GM12873 (cell line): Measurements from ENCODE around the gene APOC4.

Source experiments
- TF ChIP-seq, protein P1 (sequence below): IDR thresholded peaks from 2 replicates; pipeline ENCODE4 v1.5.1; 2012; ENCODE audit warnings: low read depth, mild to moderate bottlenecking, moderate library complexity, low read length, control low read depth; ENCODE audit not compliant: insufficient read depth; ENCODE audit errors: missing control alignments

APOC4 gene

DNA sequence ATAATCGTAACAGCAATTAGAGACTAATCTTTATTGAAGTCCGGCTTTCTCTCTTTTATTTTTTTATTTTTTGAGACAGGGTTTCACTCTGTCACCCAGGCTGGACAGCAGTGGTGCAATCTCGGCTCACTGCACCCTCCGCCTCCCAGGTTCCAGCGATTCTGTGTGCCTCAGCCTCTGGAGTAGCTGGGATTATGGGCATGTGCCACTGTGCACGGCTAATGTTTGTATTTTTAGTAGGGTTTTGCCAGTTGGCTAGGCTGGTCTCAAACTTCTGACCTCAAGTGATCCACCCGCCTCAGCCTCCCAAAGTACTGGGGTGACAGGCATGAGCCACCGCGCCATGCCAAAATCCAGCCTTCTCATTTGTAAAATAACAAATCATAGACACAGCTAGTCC, 7.5 kb downstream of the APOC4 start:
- TF ChIP-seq, protein P1, sequence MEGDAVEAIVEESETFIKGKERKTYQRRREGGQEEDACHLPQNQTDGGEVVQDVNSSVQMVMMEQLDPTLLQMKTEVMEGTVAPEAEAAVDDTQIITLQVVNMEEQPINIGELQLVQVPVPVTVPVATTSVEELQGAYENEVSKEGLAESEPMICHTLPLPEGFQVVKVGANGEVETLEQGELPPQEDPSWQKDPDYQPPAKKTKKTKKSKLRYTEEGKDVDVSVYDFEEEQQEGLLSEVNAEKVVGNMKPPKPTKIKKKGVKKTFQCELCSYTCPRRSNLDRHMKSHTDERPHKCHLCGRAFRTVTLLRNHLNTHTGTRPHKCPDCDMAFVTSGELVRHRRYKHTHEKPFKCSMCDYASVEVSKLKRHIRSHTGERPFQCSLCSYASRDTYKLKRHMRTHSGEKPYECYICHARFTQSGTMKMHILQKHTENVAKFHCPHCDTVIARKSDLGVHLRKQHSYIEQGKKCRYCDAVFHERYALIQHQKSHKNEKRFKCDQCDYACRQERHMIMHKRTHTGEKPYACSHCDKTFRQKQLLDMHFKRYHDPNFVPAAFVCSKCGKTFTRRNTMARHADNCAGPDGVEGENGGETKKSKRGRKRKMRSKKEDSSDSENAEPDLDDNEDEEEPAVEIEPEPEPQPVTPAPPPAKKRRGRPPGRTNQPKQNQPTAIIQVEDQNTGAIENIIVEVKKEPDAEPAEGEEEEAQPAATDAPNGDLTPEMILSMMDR = no peak

DNA sequence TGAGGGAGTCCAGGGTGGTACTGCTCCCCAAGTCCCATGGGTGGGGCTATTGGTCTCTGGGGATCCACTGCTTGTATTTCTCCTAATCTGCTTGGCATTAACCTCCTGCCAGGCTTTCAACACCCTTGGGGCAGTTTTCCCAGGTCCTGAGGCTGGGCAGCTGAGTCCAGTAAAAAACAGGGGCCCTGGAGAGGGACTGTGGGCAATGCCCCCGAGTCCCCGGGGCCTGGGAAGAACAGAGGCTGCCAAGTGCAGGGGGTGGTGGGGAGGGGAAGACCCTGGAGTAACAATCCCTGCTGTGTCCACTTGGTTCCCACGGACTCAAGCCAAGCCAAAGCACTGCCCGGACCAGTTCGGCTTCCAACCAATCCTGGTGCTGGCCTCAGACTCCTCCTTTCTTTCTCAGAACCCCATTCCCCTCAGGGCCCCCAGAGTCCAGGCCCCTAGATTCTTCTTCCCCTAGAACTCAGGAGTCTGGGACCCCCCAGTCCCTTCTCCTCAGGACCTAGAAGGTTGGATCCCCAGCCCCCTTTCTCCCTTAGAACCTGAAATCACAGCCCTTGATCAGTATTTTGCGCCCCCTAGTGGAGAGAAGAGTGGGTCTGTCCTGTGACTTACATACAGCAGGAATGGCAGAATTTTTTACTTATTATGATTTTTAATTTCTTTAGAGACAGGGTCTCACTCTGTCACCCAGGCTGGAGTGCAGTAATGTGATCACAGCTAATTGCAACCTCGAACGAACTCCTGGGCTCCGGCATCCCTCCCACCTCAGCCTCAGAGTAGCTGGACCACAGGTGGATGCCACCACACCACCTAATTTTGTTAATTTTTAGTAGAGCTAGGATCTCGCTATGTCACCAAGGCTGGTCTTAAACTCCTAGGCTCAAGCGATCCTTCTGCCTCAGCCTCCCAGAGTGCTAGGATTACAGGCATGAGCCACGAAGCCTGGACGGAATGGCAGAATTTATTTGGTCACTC, 9.4 kb downstream of the APOC4 start:
- TF ChIP-seq, protein P1 = peak; percentile 74

DNA sequence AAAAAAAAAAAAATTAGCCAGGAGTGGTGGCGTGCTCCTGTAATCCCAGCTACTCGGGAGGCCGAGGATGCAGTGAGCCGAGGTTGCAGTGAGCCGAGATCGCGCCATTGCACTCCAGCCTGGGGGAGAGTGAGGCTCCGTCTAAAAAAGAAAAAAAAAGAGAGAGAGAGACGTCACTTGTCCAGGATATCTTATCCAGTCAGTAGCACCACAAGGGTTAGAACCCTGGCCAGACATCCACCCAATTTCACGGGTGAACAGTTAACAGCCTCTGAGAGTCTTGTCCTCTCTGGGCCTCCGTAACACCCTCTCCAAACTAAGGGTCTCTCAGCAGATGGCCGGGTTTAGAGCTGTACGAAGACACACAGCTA, 12.2 kb downstream of the APOC4 start:
- TF ChIP-seq, protein P1 = no peak

DNA sequence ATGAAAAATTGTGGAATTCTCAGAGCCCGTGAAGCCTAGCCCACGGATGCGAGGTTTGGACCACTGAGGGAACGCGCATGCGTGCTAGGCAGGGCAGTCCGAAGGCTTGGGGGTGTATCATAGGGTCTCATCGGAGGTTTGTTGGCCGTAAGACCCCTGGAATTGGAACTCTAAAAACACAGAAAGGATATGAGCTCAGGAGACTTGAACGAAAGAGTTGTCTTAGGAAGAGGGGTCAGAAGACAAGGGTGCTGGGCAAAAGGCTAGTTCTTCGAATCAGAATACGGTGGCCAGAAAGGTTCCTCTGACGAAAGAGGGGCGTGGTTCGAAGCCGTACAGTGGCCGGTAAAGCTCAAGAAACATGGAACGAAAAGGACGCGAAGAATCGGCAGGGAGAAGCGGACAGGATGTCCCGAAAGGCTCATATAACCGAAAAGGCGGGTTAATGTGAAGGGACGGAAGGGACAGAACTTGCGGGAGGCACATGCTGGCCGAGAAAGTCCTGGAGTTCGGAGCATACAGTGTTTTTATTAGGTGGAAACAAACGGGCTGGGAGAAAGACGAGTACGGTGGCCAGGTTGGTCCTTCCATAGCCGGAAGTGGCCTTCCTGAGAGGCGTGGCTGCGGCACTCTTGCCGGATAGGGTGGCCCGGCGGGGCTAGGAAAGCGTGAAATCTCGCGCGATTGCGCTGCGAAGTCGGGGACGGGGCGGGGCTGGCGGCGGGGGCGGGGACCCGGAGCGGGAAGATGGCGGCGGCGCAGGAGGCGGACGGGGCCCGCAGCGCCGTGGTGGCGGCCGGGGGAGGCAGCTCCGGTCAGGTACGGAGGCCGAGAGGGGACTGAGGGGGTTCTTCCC, 12.8 kb downstream of the APOC4 start, which contains the start of gene CLPTM1:
TSS of gene CLPTM1 (plus strand) at position 732 of the 856 bp plus-strand sequence. CDS start at position 748, 16 bp downstream.
- TF ChIP-seq, protein P1 = no peak

DNA sequence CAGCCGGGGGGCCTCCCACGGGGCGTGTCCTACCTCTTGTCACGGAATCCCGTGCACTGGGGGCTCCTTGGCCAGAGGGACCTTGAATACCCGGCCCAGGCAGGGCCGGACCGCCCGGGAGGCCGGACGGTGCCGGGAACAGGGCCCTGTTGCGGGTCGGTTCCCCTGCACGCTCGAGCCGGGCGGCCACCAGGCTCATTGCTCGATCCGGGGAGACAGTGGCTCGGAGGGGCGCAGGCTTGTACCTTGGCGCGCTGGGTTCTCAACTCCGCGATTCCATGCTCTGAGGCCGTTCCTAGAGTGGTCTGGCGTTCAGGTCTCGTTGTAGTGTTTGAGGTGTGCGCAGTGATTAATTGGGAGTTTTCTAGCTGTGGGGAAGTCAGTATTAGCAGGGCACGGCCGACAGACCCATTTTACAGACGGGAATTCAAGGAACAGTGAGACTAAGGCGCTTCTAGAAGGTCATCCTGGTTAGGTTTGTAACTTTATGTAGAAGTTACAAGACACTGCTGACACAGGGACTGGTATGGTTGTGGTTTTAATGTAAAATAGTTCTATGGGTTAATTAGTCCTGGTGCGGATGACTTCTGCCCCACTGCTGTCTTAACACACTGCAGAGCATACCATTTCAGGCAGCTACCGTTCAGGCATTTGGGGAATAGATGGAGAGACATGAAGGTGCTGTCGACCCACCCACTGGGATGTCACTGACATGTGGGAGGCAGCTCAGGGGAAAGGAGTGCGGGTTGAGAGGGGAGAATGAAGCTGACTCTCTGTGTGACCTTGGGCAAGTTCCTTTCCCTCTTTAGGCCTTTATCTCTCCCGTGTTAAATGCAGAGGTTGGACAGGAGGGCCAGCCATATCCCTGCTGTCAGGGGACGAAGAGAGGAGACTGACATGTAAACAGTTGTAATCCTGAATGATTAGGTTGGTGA, 13.7 kb downstream of the APOC4 start:
- TF ChIP-seq, protein P1 = no peak

DNA sequence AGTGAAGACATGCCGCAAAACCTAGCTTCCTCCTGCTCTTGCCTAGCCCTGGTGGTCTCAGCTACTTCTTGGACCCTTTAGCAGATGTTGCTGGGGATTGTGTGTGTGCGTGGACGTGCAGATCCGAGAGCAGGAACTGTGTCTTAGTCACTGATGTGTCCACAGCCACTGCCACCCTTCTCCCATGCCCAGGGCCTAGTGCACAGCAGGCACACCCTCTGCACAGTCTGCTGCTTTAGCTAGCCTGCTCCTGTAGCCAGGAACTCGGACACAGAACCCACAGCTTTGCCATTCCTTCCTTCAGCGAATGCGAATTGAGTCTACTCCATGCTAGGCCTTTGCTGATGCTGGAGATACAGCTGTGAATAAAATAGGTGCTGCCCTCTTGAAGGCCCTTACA, 15.5 kb downstream of the APOC4 start:
- TF ChIP-seq, protein P1 = no peak
